OCI-LY3 (cell line): Measurements from ENCODE around the gene CASP3.

Experiments
- H2AFZ ChIP-seq: fragments of 200-600, 300-600 bp; shearing (Covaris generic); 2 replicates; pipeline ENCODE4 v1.6.0; 2014; ENCODE audit warnings: antibody characterized with exemption, low read depth, low read length
- H3K27ac ChIP-seq: fragments of 200-600, 300-600 bp; sonication (generic); 2 replicates; pipeline ENCODE4 v1.5.1; 2014; ENCODE audit warnings: mild to moderate bottlenecking, low read length, moderate library complexity, mixed read lengths
- H3K27me3 ChIP-seq: fragments of 200-600, 300-600 bp; sonication (generic); 2 replicates; pipeline ENCODE4 v1.6.1; 2014; ENCODE audit warnings: low read depth, low read length, mixed read lengths
- H3K36me3 ChIP-seq: fragments of 200-600, 300-600 bp; sonication (generic); replicated peaks from 2 replicates; pipeline ENCODE3; 2014; ENCODE audit warnings: low read depth, low read length, mixed read lengths
- H3K4me1 ChIP-seq: fragments of 300-600, 200-600 bp; sonication (generic); 2 replicates; pipeline ENCODE4 v1.6.1; 2014; ENCODE audit warnings: low read length, mixed read lengths
- H3K4me2 ChIP-seq: fragments of 200-600, 300-600 bp; sonication (generic); 2 replicates; pipeline ENCODE4 v1.6.1; 2014; ENCODE audit warnings: low read length, mixed read lengths
- H3K4me3 ChIP-seq: fragments of 300-600, 200-600 bp; sonication (generic); 2 replicates; pipeline ENCODE4 v1.5.1; 2014; ENCODE audit warnings: antibody characterized with exemption, mild to moderate bottlenecking, low read length, moderate library complexity
- H3K79me2 ChIP-seq: fragments of 300-600, 200-600 bp; shearing (Covaris generic); 2 replicates; pipeline ENCODE4 v1.6.1; 2014; ENCODE audit warnings: mild to moderate bottlenecking, low read length, mixed read lengths
- H3K9ac ChIP-seq: fragments of 300-600, 200-600 bp; shearing (Covaris generic); 2 replicates; pipeline ENCODE4 v1.6.0; 2014; ENCODE audit warnings: mild to moderate bottlenecking, low read length, moderate library complexity
- H3K9me3 ChIP-seq: fragments of 200-600, 300-600 bp; shearing (Covaris generic); 2 replicates; pipeline ENCODE4 v1.6.1; 2014; ENCODE audit warnings: low read length, mixed read lengths; ENCODE audit not compliant: insufficient read depth
- H4K20me1 ChIP-seq: fragments of 200-600, 300-600 bp; sonication (generic); 2 replicates; pipeline ENCODE4 v1.6.1; 2016; ENCODE audit warnings: low read length, mixed read lengths; ENCODE audit not compliant: insufficient read depth
- EZH2phosphoT487 ChIP-seq: fragments of 200-600 bp; shearing (Covaris generic); IDR thresholded peaks from 2 replicates; pipeline ENCODE4 v1.6.1; 2018; ENCODE audit warnings: antibody characterized with exemption, mixed run types, low read depth
- TF ChIP-seq, protein P1 (sequence below): fragments of 200-600, 300-600 bp; sonication (generic); IDR thresholded peaks from 2 replicates; pipeline ENCODE4 v1.5.1; 2014; ENCODE audit warnings: antibody characterized with exemption, low read length, low read depth

CASP3 gene

GRCh38 chr4:184648054-184648312 lies 1.3 kb downstream of the CASP3 start:
- Histone ChIP-seq H3K9me3 (no peaks in the 10 kb centered on the region), H3K9ac (peak overlapping the region; percentile 87), H3K27me3 (no peaks in the 10 kb centered on the region), H3K4me2 (peak overlapping the region; percentile 70), H3K4me3 (peak overlapping the region; percentile 90), H3K36me3 (no peaks in the 10 kb centered on the region), H4K20me1 (peaks cover 9% of the 10 kb centered on the region; the same call in 1 of the 2 replicates), H3K79me2 (peaks cover 46% of the 10 kb centered on the region), H2AFZ (no peak overlapping the region), H3K27ac (no peak overlapping the region), H3K4me1 (peaks cover 7% of the 10 kb centered on the region; the same call in 1 of the 2 replicates)
- no peak for TF ChIP-seq EZH2phosphoT487
- TF ChIP-seq, protein P1, sequence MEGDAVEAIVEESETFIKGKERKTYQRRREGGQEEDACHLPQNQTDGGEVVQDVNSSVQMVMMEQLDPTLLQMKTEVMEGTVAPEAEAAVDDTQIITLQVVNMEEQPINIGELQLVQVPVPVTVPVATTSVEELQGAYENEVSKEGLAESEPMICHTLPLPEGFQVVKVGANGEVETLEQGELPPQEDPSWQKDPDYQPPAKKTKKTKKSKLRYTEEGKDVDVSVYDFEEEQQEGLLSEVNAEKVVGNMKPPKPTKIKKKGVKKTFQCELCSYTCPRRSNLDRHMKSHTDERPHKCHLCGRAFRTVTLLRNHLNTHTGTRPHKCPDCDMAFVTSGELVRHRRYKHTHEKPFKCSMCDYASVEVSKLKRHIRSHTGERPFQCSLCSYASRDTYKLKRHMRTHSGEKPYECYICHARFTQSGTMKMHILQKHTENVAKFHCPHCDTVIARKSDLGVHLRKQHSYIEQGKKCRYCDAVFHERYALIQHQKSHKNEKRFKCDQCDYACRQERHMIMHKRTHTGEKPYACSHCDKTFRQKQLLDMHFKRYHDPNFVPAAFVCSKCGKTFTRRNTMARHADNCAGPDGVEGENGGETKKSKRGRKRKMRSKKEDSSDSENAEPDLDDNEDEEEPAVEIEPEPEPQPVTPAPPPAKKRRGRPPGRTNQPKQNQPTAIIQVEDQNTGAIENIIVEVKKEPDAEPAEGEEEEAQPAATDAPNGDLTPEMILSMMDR: no peak

DNA sequence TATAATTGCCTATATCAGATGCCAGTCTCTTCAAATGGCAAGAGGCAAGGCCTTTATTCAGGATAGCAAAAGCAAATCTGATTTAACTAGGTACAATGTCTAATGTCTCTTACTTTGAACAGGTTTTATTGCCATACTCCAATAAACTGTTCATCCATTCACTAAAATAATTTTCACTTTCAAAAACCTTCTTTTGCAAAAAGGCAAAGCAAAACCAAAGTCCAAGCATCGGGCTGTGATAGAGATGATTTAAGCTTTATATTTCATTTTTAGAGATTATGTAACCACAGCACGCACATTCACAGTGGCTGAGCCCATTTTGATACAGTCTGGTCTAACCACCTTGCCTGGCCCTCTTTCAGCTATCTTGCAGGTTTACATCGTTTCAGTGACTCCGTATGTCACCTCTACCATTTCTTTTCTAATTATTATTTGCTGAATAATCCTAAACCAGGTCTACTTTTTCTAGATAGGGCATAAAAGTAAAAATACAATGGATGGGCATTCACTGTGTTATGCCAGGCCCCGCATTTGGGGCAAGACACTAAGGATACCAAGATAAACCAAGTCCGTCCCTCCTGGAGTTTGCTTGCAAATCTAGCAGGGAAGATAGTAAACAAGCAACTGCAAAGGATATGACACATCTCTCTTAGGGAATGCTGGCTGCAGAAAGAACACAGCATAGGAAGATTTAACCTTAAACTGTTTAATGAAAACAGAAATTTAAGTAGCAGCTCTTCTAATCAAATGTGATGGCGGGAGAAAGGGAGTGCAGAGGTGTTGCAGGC lies 1.8 kb downstream of the CASP3 start:
- peaks cover 48% of the 10 kb centered on the region for H3K79me2 ChIP-seq
- peaks cover 7% of the 10 kb centered on the region; the same call in 1 of the 2 replicates for H3K4me1 ChIP-seq
- H4K20me1 ChIP-seq: peaks cover 9% of the 10 kb centered on the region; the same call in 1 of the 2 replicates
- H3K36me3 ChIP-seq: no peaks in the 10 kb centered on the region
- no peak for TF ChIP-seq EZH2phosphoT487
- TF ChIP-seq, protein P1: no peak
- H3K4me3 ChIP-seq: peak overlapping the region; percentile 90
- no peaks in the 10 kb centered on the region for H3K27me3 ChIP-seq
- peak overlapping the region; percentile 70 for H3K4me2 ChIP-seq
- H3K27ac ChIP-seq: no peak overlapping the region
- H3K9ac ChIP-seq: peak overlapping the region; percentile 87
- no peaks in the 10 kb centered on the region for H3K9me3 ChIP-seq
- H2AFZ ChIP-seq: no peak overlapping the region

GRCh38 chr4:184645904-184646610 lies 3.2 kb downstream of the CASP3 start:
- no peak overlapping the region for H3K4me2 ChIP-seq
- H3K27ac ChIP-seq: no peak overlapping the region
- H3K9ac ChIP-seq: no peak overlapping the region
- TF ChIP-seq, protein P1: no peak
- TF ChIP-seq EZH2phosphoT487: no peak
- H2AFZ ChIP-seq: no peak overlapping the region
- peaks cover 9% of the 10 kb centered on the region; the same call in 1 of the 2 replicates for H4K20me1 ChIP-seq
- H3K36me3 ChIP-seq: no peaks in the 10 kb centered on the region
- H3K4me3 ChIP-seq: no peak overlapping the region
- no peaks in the 10 kb centered on the region for H3K27me3 ChIP-seq
- peaks cover 7% of the 10 kb centered on the region; the same call in 1 of the 2 replicates for H3K4me1 ChIP-seq
- H3K9me3 ChIP-seq: no peaks in the 10 kb centered on the region
- peaks cover 60% of the 10 kb centered on the region for H3K79me2 ChIP-seq
